ENCODE data around the gene MYCBP2.
"Not testable (repeated sequence)": the region's sequence is repeated elsewhere in the genome, so short reads cannot be mapped to it uniquely, and the experiment has no call there.

Gene MYCBP2

GRCh38 chr13:77291774-77292173 lies 35.1 kb downstream of the MYCBP2 start:
- DNase-seq (ENCODE audit: low spot score): no peak

GRCh38 chr13:77290342-77290741 lies 36.6 kb downstream of the MYCBP2 start:
- no peak for DNase-seq (ENCODE audit: low spot score)

GRCh38 chr13:77289851-77290250 lies 37.0 kb downstream of the MYCBP2 start:
- DNase-seq (ENCODE audit: low spot score): no peak

- not testable (repeated sequence) for DNase-seq (ENCODE audit: low spot score)
These were observed 41.3 kb downstream of the MYCBP2 start for GRCh38 chr13:77285632-77286031.

- no peak for DNase-seq (ENCODE audit: low spot score)
These were observed 41.8 kb downstream of the MYCBP2 start for GRCh38 chr13:77285098-77285497.

- no peak for DNase-seq (ENCODE audit: low spot score)
These were observed 52.8 kb downstream of the MYCBP2 start for GRCh38 chr13:77274126-77274525.

- DNase-seq (ENCODE audit: low spot score): no peak
These were observed 57.8 kb downstream of the MYCBP2 start for GRCh38 chr13:77269141-77269540.

- DNase-seq (ENCODE audit: low spot score): no peak
These were observed 59.5 kb downstream of the MYCBP2 start for GRCh38 chr13:77267362-77267761.

GRCh38 chr13:77265336-77265735 lies 61.6 kb downstream of the MYCBP2 start:
- no peak for DNase-seq (ENCODE audit: low spot score)

- no peak for DNase-seq (ENCODE audit: low spot score)
These were observed 64.7 kb downstream of the MYCBP2 start for GRCh38 chr13:77262198-77262597.

- no peak for DNase-seq (ENCODE audit: low spot score)
These were observed 75.9 kb downstream of the MYCBP2 start for GRCh38 chr13:77250975-77251374.

GRCh38 chr13:77245224-77245623 lies 81.7 kb downstream of the MYCBP2 start:
- DNase-seq (ENCODE audit: low spot score): not testable (repeated sequence)

- DNase-seq (ENCODE audit: low spot score): no peak
These were observed 87.6 kb downstream of the MYCBP2 start for GRCh38 chr13:77239312-77239711.

- DNase-seq (ENCODE audit: low spot score): no peak
These were observed 91.4 kb downstream of the MYCBP2 start for GRCh38 chr13:77235456-77236022.

GRCh38 chr13:77233159-77233558 lies 93.7 kb downstream of the MYCBP2 start:
- no peak for DNase-seq (ENCODE audit: low spot score)

GRCh38 chr13:77230560-77230959 lies 96.3 kb downstream of the MYCBP2 start:
- no peak for DNase-seq (ENCODE audit: low spot score)

GRCh38 chr13:77225946-77226345 lies 100.9 kb downstream of the MYCBP2 start:
- DNase-seq (ENCODE audit: low spot score): no peak

GRCh38 chr13:77222909-77223308 lies 104.0 kb downstream of the MYCBP2 start:
- no peak for DNase-seq (ENCODE audit: low spot score)

GRCh38 chr13:77222000-77222690 lies 104.7 kb downstream of the MYCBP2 start:
- DNase-seq (ENCODE audit: low spot score): no peak

GRCh38 chr13:77219401-77219800 lies 107.5 kb downstream of the MYCBP2 start:
- no peak for DNase-seq (ENCODE audit: low spot score)

GRCh38 chr13:77218274-77218673 lies 108.6 kb downstream of the MYCBP2 start:
- DNase-seq (ENCODE audit: low spot score): no peak

GRCh38 chr13:77215543-77215942 lies 111.4 kb downstream of the MYCBP2 start:
- DNase-seq (ENCODE audit: low spot score): no peak

GRCh38 chr13:77213644-77214043 lies 113.2 kb downstream of the MYCBP2 start:
- DNase-seq (ENCODE audit: low spot score): peak; percentile 12

- DNase-seq (ENCODE audit: low spot score): peak; percentile 9
These were observed 119.0 kb downstream of the MYCBP2 start for GRCh38 chr13:77207943-77208342.

Measured in hepatic stellate cell (primary cell).